ENCODE results near the gene CARD9. TPM values are rescaled to one million over a fixed set of nuclear protein-coding genes. Genes with fewer than 3 reads are reported as not detected.

CARD9 gene
- total and polyA plus RNA-seq, 2 donors (not counting 1 experiment from before 2014, with no cell fraction given) = 0.69 to 3.3 TPM

DNA sequence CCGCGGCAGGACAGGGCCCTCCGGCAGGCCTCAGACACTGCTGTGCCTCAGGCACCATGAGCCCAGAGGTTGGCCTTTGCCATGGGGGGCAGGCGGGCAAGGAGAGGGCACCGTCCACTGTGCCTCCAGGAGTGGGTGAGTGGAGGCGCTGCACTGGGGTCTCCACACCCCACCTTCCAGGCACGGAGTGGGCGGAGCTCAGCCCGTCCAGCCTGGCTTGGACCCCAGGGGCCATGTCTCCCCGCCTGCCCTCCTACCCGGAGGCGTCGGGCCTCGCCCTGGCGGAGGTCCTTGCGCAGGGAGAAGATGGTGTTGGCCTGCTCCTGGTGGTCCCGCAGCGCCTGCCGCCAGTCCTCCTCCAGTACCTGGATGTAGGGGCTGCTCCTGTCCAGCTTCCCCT is 3.4 kb downstream of the CARD9 start:
- Histone ChIP-seq H3K4me3 (replicated peaks in 1 of 4; ENCODE audit: control extremely low read depth in 1 of 4, insufficient read depth in 1 of 4, low read depth in 3 of 4, low read length in 4 of 4) (no peak overlapping the region), H3K4me2 (ENCODE audit: extremely low read depth, insufficient read depth, low read length) (no peak overlapping the region), H4K20me1 (ENCODE audit: control insufficient read depth, extremely low read depth, insufficient read depth, low read length) (no peaks in the 10 kb centered on the region), H3K79me2 (ENCODE audit: control insufficient read depth, insufficient read depth, low read length) (no peaks in the 10 kb centered on the region), H2AFZ (ENCODE audit: low read length) (no peak overlapping the region), H3K9ac (ENCODE audit: insufficient read depth, low read length) (no peak overlapping the region), H3K4me1 (ENCODE audit: control insufficient read depth, extremely low read depth, insufficient read depth, low read length) (peaks cover 18% of the 10 kb centered on the region), H3K27me3 (ENCODE audit: control insufficient read depth, insufficient read depth, low read length) (no peaks in the 10 kb centered on the region), H3K27ac (ENCODE audit: insufficient read depth, low read length) (no peak overlapping the region), H3K36me3 (ENCODE audit: control insufficient read depth, insufficient read depth, low read length) (no peaks in the 10 kb centered on the region), H3K9me3 (ENCODE audit: control insufficient read depth, insufficient read depth, low read depth, low read length) (no peaks in the 10 kb centered on the region)
- TF ChIP-seq, protein P1, sequence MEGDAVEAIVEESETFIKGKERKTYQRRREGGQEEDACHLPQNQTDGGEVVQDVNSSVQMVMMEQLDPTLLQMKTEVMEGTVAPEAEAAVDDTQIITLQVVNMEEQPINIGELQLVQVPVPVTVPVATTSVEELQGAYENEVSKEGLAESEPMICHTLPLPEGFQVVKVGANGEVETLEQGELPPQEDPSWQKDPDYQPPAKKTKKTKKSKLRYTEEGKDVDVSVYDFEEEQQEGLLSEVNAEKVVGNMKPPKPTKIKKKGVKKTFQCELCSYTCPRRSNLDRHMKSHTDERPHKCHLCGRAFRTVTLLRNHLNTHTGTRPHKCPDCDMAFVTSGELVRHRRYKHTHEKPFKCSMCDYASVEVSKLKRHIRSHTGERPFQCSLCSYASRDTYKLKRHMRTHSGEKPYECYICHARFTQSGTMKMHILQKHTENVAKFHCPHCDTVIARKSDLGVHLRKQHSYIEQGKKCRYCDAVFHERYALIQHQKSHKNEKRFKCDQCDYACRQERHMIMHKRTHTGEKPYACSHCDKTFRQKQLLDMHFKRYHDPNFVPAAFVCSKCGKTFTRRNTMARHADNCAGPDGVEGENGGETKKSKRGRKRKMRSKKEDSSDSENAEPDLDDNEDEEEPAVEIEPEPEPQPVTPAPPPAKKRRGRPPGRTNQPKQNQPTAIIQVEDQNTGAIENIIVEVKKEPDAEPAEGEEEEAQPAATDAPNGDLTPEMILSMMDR (conservative IDR thresholded peaks at IDR 0.05 in 1 of 2, IDR thresholded peaks at IDR 0.05 in 1 of 2; ENCODE audit: low read depth in 1 of 2, low read length in 2 of 2) = no peak
- no peak for TF ChIP-seq EZH2 (IDR thresholded peaks at IDR 0.05; ENCODE audit: low read length, missing control alignments)
- no peak for DNase-seq (ENCODE audit: low read depth in 2 of 2)

- H3K27ac ChIP-seq (ENCODE audit: insufficient read depth, low read length) = no peak overlapping the region
- DNase-seq (ENCODE audit: low read depth in 2 of 2) = no peak
- peaks cover 11% of the 10 kb centered on the region for H3K4me1 ChIP-seq (ENCODE audit: control insufficient read depth, extremely low read depth, insufficient read depth, low read length)
Measured at GRCh38 chr9:136368190-136368589, 5.3 kb downstream of the CARD9 start.

DNA sequence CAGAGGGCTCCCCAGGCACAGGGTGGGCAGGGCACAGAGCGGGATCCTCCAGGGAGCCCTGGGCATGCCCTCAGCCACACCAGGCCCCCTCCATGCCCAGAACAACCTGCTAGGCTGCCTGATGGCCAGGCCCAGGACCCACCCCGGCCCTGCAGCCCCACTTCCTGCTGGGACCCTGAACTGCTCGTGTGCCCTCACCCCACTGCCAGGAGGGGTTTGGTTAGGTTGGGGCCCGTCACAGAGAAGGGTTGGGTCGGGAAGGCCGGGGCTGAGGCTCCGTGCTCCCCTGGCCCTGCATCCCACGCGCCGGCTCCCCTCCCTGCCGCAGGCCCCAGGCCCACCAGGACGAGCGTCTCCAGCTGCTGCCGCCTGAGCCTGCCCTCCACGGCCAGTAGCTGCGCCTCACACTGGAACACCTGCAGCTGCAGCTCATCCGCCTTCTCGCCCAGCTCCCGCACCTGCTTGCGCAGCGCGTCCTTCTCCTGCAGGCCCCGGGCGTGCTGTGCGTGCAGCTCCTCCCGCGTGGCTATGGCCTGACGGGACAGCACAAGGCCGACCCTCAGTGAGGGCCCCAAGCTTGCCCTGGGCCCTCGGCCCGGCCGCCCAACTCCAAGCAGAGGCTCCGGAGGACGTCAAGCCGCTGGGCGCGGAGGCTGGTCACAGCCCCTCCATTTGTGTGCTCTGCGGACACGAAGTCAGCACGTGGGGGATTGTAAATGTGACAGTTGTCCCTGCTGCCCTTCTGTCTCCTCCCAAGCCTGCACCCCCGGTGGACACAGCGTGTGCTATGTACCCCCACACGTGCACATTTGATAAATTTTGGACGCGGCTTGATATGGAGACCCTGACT is 5.9 kb downstream of the CARD9 start:
- Histone ChIP-seq H3K27me3 (ENCODE audit: control insufficient read depth, insufficient read depth, low read length) (no peaks in the 10 kb centered on the region), H3K79me2 (ENCODE audit: control insufficient read depth, insufficient read depth, low read length) (no peaks in the 10 kb centered on the region), H3K27ac (ENCODE audit: insufficient read depth, low read length) (no peak overlapping the region), H3K4me2 (ENCODE audit: extremely low read depth, insufficient read depth, low read length) (no peak overlapping the region), H3K9ac (ENCODE audit: insufficient read depth, low read length) (no peak overlapping the region), H3K4me1 (ENCODE audit: control insufficient read depth, extremely low read depth, insufficient read depth, low read length) (peaks cover 9% of the 10 kb centered on the region), H3K4me3 (replicated peaks in 1 of 4; ENCODE audit: control extremely low read depth in 1 of 4, insufficient read depth in 1 of 4, low read depth in 3 of 4, low read length in 4 of 4) (no peak overlapping the region), H3K9me3 (ENCODE audit: control insufficient read depth, insufficient read depth, low read depth, low read length) (no peaks in the 10 kb centered on the region), H3K36me3 (ENCODE audit: control insufficient read depth, insufficient read depth, low read length) (no peaks in the 10 kb centered on the region), H2AFZ (ENCODE audit: low read length) (no peak overlapping the region), H4K20me1 (ENCODE audit: control insufficient read depth, extremely low read depth, insufficient read depth, low read length) (no peaks in the 10 kb centered on the region)
- TF ChIP-seq EZH2 (IDR thresholded peaks at IDR 0.05; ENCODE audit: low read length, missing control alignments) = no peak
- TF ChIP-seq, protein P1 (conservative IDR thresholded peaks at IDR 0.05 in 1 of 2, IDR thresholded peaks at IDR 0.05 in 1 of 2; ENCODE audit: low read depth in 1 of 2, low read length in 2 of 2) = no peak
- no peak for DNase-seq (ENCODE audit: low read depth in 2 of 2)

More at GRCh38 chr9:136368190-136368589, 5.3 kb downstream of the CARD9 start:
- no peaks in the 10 kb centered on the region for H3K36me3 ChIP-seq (ENCODE audit: control insufficient read depth, insufficient read depth, low read length)
- H2AFZ ChIP-seq (ENCODE audit: low read length) = no peak overlapping the region
- no peak for TF ChIP-seq EZH2 (IDR thresholded peaks at IDR 0.05; ENCODE audit: low read length, missing control alignments)
- TF ChIP-seq, protein P1 (conservative IDR thresholded peaks at IDR 0.05 in 1 of 2, IDR thresholded peaks at IDR 0.05 in 1 of 2; ENCODE audit: low read depth in 1 of 2, low read length in 2 of 2) = no peak
- H3K79me2 ChIP-seq (ENCODE audit: control insufficient read depth, insufficient read depth, low read length) = no peaks in the 10 kb centered on the region
- no peaks in the 10 kb centered on the region for H3K9me3 ChIP-seq (ENCODE audit: control insufficient read depth, insufficient read depth, low read depth, low read length)
- no peak overlapping the region for H3K9ac ChIP-seq (ENCODE audit: insufficient read depth, low read length)
- H3K4me3 ChIP-seq (replicated peaks in 1 of 4; ENCODE audit: control extremely low read depth in 1 of 4, insufficient read depth in 1 of 4, low read depth in 3 of 4, low read length in 4 of 4) = no peak overlapping the region
- no peak overlapping the region for H3K4me2 ChIP-seq (ENCODE audit: extremely low read depth, insufficient read depth, low read length)
- H4K20me1 ChIP-seq (ENCODE audit: control insufficient read depth, extremely low read depth, insufficient read depth, low read length) = no peaks in the 10 kb centered on the region
- H3K27me3 ChIP-seq (ENCODE audit: control insufficient read depth, insufficient read depth, low read length) = no peaks in the 10 kb centered on the region

Measured in fibroblast of lung (primary cell).